GM19452 (cell line): ENCODE data around the gene CLDN5.
"Not testable (repeated sequence)": the region's sequence is repeated elsewhere in the genome, so short reads cannot be mapped to it uniquely, and the experiment has no call there.

Experiments
- ATAC-seq: cut with Tn5 transposase; IDR thresholded peaks from one replicate; pipeline ENCODE4 v1.9.1; 2021; ENCODE audit not compliant: unreplicated experiment

CLDN5 gene

DNA sequence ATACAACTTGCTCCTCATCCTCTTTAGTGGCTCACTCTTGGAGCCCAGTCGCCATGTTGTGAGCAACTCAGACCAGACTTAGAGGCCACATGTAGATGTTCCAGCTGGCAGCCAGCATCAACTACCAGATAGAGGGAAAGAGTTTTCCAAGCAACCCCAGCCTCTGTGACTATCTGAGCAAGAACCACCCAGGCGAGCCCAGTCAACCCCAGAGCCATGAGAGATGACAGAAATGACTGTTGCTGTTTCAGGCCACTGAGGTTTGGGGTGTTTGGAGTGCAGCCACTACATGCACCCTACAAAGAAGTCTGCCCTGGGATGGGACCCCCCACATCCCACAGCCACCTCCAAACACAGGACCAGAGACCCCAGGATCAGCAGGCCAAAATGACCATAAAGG lies 24.8 kb upstream of the CLDN5 start:
- no peak for ATAC-seq

DNA sequence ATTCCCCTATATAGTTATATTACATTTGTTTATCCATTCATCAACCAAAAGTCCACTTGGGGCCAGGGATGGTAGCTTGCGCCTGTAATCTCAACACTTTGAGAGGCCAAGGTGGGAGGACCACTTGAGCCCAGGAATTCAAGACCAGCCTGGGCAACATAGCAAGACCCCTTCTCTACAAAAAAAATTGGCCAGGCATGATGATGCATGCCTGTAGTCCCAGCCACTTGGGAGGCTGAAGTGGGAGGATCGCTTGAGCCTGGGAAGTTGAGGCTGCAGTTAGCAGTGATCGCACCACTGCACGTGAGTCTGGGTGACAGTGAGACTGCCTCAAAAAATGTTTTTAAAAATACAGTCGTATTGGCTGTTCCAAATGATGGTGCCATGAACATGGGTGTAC lies 24.2 kb upstream of the CLDN5 start:
- ATAC-seq: not testable (repeated sequence)

GRCh38 chr22:19547620-19548019 lies 23.4 kb upstream of the CLDN5 start:
- ATAC-seq: no peak

GRCh38 chr22:19546680-19547079 lies 22.5 kb upstream of the CLDN5 start:
- ATAC-seq: no peak

DNA sequence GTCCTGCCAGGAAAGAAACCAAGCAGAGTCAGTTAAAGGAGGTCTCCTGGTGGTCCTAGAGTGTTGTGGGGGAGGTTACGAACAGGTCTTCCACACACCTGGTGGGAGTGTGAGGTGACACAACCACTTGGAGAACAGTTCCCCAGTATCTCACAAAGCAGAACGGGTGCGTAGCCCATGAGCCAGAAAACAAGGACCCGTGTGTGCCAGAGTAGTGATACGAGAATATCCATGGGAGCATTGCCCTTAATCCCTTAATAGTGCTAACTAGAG lies 21.7 kb upstream of the CLDN5 start:
- ATAC-seq: no peak

GRCh38 chr22:19543970-19544708 lies 19.9 kb upstream of the CLDN5 start:
- no peak for ATAC-seq

GRCh38 chr22:19540394-19540793 lies 16.2 kb upstream of the CLDN5 start:
- ATAC-seq: no peak

- no peak for ATAC-seq
Measured at GRCh38 chr22:19537941-19538488, 13.8 kb upstream of the CLDN5 start.

GRCh38 chr22:19536564-19536963 lies 12.4 kb upstream of the CLDN5 start:
- ATAC-seq: no peak

GRCh38 chr22:19535001-19535400 lies 10.8 kb upstream of the CLDN5 start:
- ATAC-seq: no peak

DNA sequence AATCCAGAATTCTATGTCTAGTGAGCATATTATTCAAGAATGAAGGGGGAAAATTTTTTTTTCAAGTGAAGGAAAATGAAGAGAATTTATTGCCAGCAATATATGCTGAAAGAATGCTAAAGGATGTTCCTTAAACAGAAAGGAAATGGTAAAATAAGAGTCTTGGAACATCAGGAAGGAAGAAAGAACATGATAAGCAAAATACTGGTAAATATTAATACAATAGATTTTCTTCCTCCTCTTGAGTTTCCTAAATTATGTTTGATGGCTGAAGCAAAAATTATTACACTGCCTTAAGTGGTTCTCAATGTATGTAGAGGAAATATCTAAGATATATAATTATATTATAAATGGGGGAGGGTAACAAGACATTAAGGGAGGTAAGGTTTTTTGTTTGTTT lies 9.6 kb upstream of the CLDN5 start:
- ATAC-seq: no peak

DNA sequence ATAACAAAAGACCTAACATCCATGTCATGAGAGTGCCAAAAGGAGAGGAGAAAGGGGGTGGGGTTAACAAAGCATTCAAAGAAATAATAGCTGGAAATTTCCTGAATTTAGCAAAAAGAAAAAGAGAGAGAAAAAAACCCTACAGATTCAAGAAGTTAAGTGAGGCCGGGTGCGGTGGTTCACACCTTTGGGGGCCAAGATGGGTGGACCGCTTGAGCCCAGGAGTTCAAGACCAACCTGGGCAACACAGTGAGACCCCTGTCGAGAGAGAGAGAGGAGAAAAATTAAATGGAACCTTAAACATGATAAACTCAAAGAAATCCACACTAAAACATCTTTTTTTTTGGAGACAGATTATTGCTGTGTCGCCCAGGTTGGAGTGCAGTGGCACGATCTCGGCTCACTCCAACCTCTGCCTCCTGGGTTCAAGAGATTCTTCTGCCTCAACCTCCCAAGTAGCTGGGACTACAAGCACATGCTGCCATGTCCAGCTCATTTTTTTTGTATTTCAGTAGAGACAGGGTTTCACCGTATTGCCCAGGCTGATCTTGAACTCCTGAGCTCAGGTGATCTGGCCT lies 8.9 kb upstream of the CLDN5 start:
- no peak for ATAC-seq

- not testable (repeated sequence) for ATAC-seq
Measured at GRCh38 chr22:19531327-19531726, 7.1 kb upstream of the CLDN5 start.

DNA sequence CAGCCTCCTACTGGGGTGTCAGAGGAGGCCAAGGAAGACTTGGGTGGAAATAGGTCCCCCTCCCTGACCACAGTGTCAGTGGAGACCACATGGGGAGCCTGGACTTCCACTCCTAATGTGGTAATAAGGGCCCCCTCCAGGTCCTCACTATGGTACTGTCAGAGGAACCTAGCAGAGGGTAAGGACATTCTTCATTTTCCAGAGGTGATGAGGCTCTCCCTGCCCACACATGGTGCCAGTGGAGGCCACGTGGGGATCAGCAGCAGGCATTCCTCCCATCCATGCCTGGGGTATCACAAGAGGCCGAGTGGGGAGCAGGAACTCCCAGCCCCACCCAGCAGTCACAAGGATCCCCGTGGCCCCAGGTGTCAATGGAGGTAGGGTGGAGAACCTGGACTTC lies 6.5 kb upstream of the CLDN5 start:
- no peak for ATAC-seq

- no peak for ATAC-seq
Measured at GRCh38 chr22:19529811-19530210, 5.6 kb upstream of the CLDN5 start.

- no peak for ATAC-seq
Measured at GRCh38 chr22:19527861-19528417, 3.7 kb upstream of the CLDN5 start.

DNA sequence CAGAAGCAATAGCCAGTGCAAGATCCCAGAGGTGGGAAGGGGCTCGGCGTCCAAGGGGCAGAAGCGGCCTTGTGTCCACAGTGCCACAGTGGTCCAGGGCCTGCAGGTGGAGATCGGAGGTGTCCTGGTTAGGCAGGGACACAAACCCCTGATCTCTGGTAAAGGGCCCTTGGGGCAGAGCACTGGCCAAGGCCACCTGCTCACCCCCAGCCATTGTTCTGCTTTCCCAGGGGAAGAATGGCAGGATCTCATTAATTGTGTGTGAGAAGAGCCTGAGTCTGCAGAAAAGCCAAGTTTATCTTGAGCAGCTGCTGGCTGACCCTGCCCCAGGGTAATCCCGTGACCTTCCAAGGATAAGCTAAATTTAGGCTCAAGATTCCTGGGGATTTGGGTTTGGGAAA lies 3.1 kb upstream of the CLDN5 start:
- no peak for ATAC-seq

- no peak for ATAC-seq
Measured at GRCh38 chr22:19526702-19527111, 2.5 kb upstream of the CLDN5 start.

GRCh38 chr22:19526076-19526701 lies 2.0 kb upstream of the CLDN5 start:
- no peak for ATAC-seq

- no peak for ATAC-seq
Measured at GRCh38 chr22:19525666-19526065, 1.5 kb upstream of the CLDN5 start.

GRCh38 chr22:19525116-19525660 lies 978 bp upstream of the CLDN5 start:
- ATAC-seq: no peak
